Heart left ventricle (tissue), 16 donors: Measurements from ENCODE around the gene CELF4. TPM values are rescaled to one million over a fixed set of nuclear protein-coding genes. Genes with fewer than 3 reads are reported as not detected.

ENCODE experiments used
- ATAC-seq, 4 donors: fragments of 200-7000 bp; cut with Tn5 transposase; one replicate each; pipeline ENCODE4 v1.9.1; 2020 to 2022; ENCODE audit warnings: moderate library complexity in 4 of 4, mild to moderate bottlenecking in 3 of 4, moderate number of reproducible peaks in 1 of 4
- DNase-seq, 5 donors: peaks; one replicate each; pipeline ENCODE4 v3.0.0-alpha.2; 2020
- H3K27ac ChIP-seq, 12 donors: fragments of 200-600 bp; sonication (generic) in 4 of 12; one replicate each; pipeline versions ENCODE4 v1.5.0 to v1.8.0; 2016 to 2022; ENCODE audit warnings: mild to moderate bottlenecking in 2 of 12
- H3K27me3 ChIP-seq, 9 donors: fragments of 200-600 bp; sonication (generic) in 2 of 9; one replicate each; pipeline versions ENCODE4 v1.5.1 to v1.8.0; 2016 to 2022; ENCODE audit warnings: mild to moderate bottlenecking in 3 of 9
- H3K36me3 ChIP-seq, 9 donors: fragments of 200-600 bp; sonication (generic) in 2 of 9; one replicate each; pipeline versions ENCODE4 v1.5.0 to v1.8.0; 2018 to 2022; ENCODE audit warnings: mild to moderate bottlenecking in 2 of 9
- H3K4me1 ChIP-seq, 12 donors: fragments of 200-600 bp; sonication (generic) in 4 of 12; one replicate each; pipeline versions ENCODE4 v1.5.0 to v1.8.0; 2016 to 2022; ENCODE audit warnings: mild to moderate bottlenecking in 3 of 12
- H3K4me3 ChIP-seq, 12 donors: fragments of 200-600 bp; sonication (generic) in 4 of 12; one replicate each; pipeline versions ENCODE4 v1.5.0 to v1.8.0; 2017 to 2022; ENCODE audit warnings: mild to moderate bottlenecking in 9 of 12, moderate library complexity in 4 of 12
- H3K9me3 ChIP-seq, 12 donors: fragments of 200-600 bp; sonication (generic) in 4 of 12; one replicate each; pipeline versions ENCODE4 v1.5.0 to v1.8.0; 2016 to 2022; ENCODE audit warnings: mild to moderate bottlenecking in 1 of 12
- POLR2A ChIP-seq, 2 donors: fragments of 450-650 bp; IDR thresholded peaks; one replicate each; pipeline ENCODE4 v1.6.1; 2017; ENCODE audit warnings: antibody characterized with exemption in 2 of 2, mild to moderate bottlenecking in 2 of 2, moderate library complexity in 2 of 2
- whole genome bisulfite sequencing, 4 donors: extraction: QIAGEN DNeasy Blood & Tissue Kit in 2 of 4; methylation state at CpG; one replicate each; pipeline versions ENCODE4 v1.1.5 to v1.1.7; 2013 to 2018; 5-methylcytosine and 5-hydroxymethylcytosine counted together
- intact Hi-C, 10 donors: fragments of 100-400 bp; cut with DNase I; formaldehyde crosslinking; loops; one replicate each; pipeline versions ENCODE4 v1.11.1 to v1.14.2; 2022
- polyA plus RNA-seq, 2 donors: library from polyadenylated mRNA; stranded (reverse); fragments of 200-250 nt; gene quantifications; one replicate each; pipeline ENCODE4 v1.2.3, GENCODE V29; 2013
- total RNA-seq, 9 donors: library from RNA; depleted of rRNA in 2 of 9; stranded (reverse); fragments of >200 nt in 2 of 9; fragmentation: NEBNext Ultra II Directional in 3 of 9; extraction: Animal tissue kit (Norgen Biotek cat#: 25700) in 3 of 9; gene quantifications; one replicate each; pipeline versions ENCODE4 v1.1.0 to v1.2.4, GENCODE V29; 2016 to 2023
- TF ChIP-seq, protein P1 (sequence below), 12 donors: fragments of 200-600 bp; sonication (generic) in 4 of 12; IDR thresholded peaks; one replicate each; pipeline versions ENCODE4 v1.5.0 to v1.8.0; 2018 to 2022; ENCODE audit warnings: antibody characterized with exemption in 12 of 12, mild to moderate bottlenecking in 5 of 12
- donor health status: ischemic (EF 13 %, LVEDD 7.1; RV severe dilation, severe dysfunction).
- donor health status: healthy with polysubstance abuse.
- donor health status: DM: no; HTN: yes; CAD: no.
- donor health status: DM: no; HTN: no; CAD: no.
- donor health status: ischemic (EF 25% LVEDD 6.9; RV normal size, moderate dysfunction).
- donor health status: ischemic (EF 25% LVEDD 5.7; RV mildly dilated, moderate dysfunction).
- donor health status: healthy.
- donor health status: DM: yes; HTN: yes; CAD: no.
- donor health status: ischemic (EF 35%, LVEDD 5.7; RV mildly dilated, moderate dysfunction).
- donor health status: nonischemic (EF 11% LVEDD 7.7; RV severe dilation, severe dysfunction).
- donor health status: DM: yes; HTN: yes; CAD: no.
- donor health status: PGD.
- donor health status: ischemic (EF 29% LVEDD 5.4; RV normal size, mild dysfunction).
- donor health status: nonischemic (EF 23%, LVEDD 6.1; RV moderate dilation, normal function).

The CELF4 gene
- total and polyA plus RNA-seq, 11 donors = 0.11 to 0.67 (median 0.40) TPM; not detected in 3

- ATAC-seq = peak; percentile 52 to 77 (median 60)
- intact Hi-C loops = no loop called here
- WGBS, 4 donors = 15 to 24% (median 17%) methylated on average over 8 of the region's 8 CpGs
These were observed 295.4 kb downstream of the CELF4 start for GRCh38 chr18:37270038-37270665.

DNA sequence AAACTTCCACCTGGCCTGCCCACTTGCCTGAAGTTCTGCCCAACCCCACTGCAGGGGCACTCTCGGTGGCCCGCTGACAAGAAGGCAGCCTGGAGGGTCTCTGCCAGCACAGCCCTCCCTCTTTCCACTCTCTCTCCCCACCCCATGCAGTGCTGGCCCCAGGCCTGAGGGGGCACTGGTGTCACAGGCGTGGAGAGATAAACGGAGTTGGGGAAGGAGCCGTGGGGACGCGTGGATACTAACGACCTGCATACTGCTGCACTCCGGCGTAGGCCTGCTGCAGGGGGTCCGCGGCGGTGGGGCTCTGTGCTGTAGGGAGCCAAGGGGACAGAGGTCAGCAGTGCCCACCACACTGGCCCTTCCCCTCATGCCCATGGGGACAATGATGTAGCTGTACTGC is 299.3 kb downstream of the CELF4 start:
- no peaks in the 10 kb centered on the region for H3K36me3 ChIP-seq
- ATAC-seq (no peak), DNase-seq (peak in 1 of 5 donors; percentile 7)
- H3K27ac ChIP-seq = no peak overlapping the region
- intact Hi-C loops = no loop called here
- no peak for TF ChIP-seq POLR2A (IDR thresholded peaks at IDR 0.05)
- TF ChIP-seq, protein P1, sequence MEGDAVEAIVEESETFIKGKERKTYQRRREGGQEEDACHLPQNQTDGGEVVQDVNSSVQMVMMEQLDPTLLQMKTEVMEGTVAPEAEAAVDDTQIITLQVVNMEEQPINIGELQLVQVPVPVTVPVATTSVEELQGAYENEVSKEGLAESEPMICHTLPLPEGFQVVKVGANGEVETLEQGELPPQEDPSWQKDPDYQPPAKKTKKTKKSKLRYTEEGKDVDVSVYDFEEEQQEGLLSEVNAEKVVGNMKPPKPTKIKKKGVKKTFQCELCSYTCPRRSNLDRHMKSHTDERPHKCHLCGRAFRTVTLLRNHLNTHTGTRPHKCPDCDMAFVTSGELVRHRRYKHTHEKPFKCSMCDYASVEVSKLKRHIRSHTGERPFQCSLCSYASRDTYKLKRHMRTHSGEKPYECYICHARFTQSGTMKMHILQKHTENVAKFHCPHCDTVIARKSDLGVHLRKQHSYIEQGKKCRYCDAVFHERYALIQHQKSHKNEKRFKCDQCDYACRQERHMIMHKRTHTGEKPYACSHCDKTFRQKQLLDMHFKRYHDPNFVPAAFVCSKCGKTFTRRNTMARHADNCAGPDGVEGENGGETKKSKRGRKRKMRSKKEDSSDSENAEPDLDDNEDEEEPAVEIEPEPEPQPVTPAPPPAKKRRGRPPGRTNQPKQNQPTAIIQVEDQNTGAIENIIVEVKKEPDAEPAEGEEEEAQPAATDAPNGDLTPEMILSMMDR (IDR thresholded peaks at IDR 0.05) = no peak
- H3K4me3 ChIP-seq = no peak overlapping the region
- 21 to 34% (median 26%) methylated on average over 11 to 13 of the region's 13 CpGs for WGBS, 4 donors
- H3K27me3 ChIP-seq = peaks cover 0 to 33% (median 0%) of the 10 kb centered on the region in 9 donors
- H3K9me3 ChIP-seq = no peaks in the 10 kb centered on the region
- no peaks in the 10 kb centered on the region for H3K4me1 ChIP-seq

More at GRCh38 chr18:37270038-37270665, 295.4 kb downstream of the CELF4 start:
- Histone ChIP-seq H3K4me1 (peaks cover 0 to 6% (median 0%) of the 10 kb centered on the region in 12 donors), H3K36me3 (no peaks in the 10 kb centered on the region), H3K27me3 (peaks cover 0 to 45% (median 16%) of the 10 kb centered on the region in 9 donors), H3K4me3 (no peak overlapping the region), H3K9me3 (no peaks in the 10 kb centered on the region), H3K27ac (no peak overlapping the region)
- TF ChIP-seq POLR2A (IDR thresholded peaks at IDR 0.05) = no peak
- TF ChIP-seq, protein P1 (IDR thresholded peaks at IDR 0.05) = no peak
- DNase-seq = peak; percentile 29 to 56 (median 42)

- Histone ChIP-seq H3K9me3 (no peaks in the 10 kb centered on the region), H3K4me3 (no peak overlapping the region), H3K27ac (no peak overlapping the region), H3K4me1 (no peaks in the 10 kb centered on the region), H3K27me3 (peaks cover 0 to 38% (median 0%) of the 10 kb centered on the region in 9 donors), H3K36me3 (no peaks in the 10 kb centered on the region)
- TF ChIP-seq, protein P1 (IDR thresholded peaks at IDR 0.05) = no peak
- no peak for TF ChIP-seq POLR2A (IDR thresholded peaks at IDR 0.05)
- no peak for ATAC-seq
- 17 to 63% (median 52%) methylated on average over 1 to 2 of the region's 2 CpGs for WGBS, 4 donors
- DNase-seq = peak in 2 of 5 donors; percentile 4 to 14
- intact Hi-C loops = no loop called here
These were observed 300.2 kb downstream of the CELF4 start for GRCh38 chr18:37265382-37265781.

GRCh38 chr18:37264956-37265355 is 300.6 kb downstream of the CELF4 start:
- no peaks in the 10 kb centered on the region for H3K36me3 ChIP-seq

More at GRCh38 chr18:37264956-37265355, 300.6 kb downstream of the CELF4 start:
- intact Hi-C loops = no loop called here
- H3K4me1 ChIP-seq = no peaks in the 10 kb centered on the region
- WGBS, 4 donors = 77 to 93% (median 90%) methylated on average over 14 of the region's 14 CpGs
- H3K4me3 ChIP-seq = no peak overlapping the region
- DNase-seq (peak in 1 of 5 donors; percentile 18), ATAC-seq (no peak)
- H3K27ac ChIP-seq = no peak overlapping the region
- no peaks in the 10 kb centered on the region for H3K9me3 ChIP-seq
- peaks cover 0 to 41% (median 0%) of the 10 kb centered on the region in 9 donors for H3K27me3 ChIP-seq
- no peak for TF ChIP-seq POLR2A (IDR thresholded peaks at IDR 0.05)
- TF ChIP-seq, protein P1 (IDR thresholded peaks at IDR 0.05) = no peak
